NCI-H524 treated with DMSO at 0.1 percent for 48 hours (cell line): ENCODE measurements around the gene IQCF2.
"Not testable (repeated sequence)": the region's sequence is repeated elsewhere in the genome, so short reads cannot be mapped to it uniquely, and the experiment has no call there.

Experiments
- DNase-seq: peaks from one replicate; lab custom pipeline; 2025; lab: John Stamatoyannopoulos, UW

Gene IQCF2

DNA sequence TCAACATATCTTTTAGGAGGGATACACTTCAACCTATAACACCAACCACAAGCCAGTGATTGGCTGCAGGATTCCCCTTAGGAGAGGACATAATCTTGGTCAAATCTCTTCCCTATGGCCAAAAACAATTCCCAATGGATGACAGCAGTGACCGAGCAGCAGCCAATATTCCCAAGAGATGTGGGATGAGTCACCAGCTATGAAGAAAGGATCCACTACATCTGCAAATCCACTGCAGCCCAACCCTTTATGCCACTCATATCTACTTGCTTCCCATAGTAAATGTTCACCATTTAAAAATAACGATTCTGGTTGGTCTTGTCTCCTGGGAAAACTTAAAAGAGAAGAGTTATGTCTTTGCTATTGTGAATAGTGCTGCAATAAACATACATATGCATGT lies 18.5 kb downstream of the IQCF2 start:
- DNase-seq: no peak

DNA sequence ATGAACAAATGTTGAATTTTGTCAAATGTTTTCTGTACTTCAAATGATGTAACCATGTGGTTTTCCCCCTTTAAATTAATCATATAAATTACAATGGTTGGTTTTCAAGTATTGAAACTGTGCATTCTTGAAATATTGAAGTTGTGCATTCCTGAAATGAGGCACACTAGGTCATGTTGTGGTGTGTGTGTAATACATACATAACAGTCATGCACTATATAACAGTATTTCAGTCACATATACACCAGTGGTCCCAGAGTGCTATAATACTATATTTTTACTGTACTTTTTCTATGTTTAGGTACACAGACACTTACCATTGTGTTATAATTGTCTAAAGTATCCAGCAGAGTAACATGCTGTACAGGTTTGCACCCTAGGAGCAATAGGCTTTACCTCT lies 25.0 kb downstream of the IQCF2 start:
- DNase-seq: no peak

DNA sequence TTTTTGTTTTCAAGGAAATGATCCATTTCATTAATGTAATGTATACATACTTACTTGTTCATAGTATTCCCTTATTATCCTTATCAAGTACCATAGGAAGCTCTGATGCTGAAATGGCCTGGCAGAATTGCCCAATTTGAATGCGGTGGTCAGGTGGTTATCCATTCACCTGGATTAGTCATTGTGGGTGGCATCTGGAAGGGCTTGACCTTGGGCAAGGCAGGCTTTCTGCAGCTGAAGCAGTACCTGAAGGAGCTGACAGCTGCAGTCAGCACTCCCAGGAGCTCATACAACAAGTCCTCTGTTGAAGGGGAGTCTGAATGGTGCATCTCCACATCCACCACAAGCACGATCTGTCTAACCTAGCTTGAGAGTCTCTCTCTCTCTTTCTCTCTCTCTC lies 26.2 kb downstream of the IQCF2 start:
- DNase-seq: no peak

DNA sequence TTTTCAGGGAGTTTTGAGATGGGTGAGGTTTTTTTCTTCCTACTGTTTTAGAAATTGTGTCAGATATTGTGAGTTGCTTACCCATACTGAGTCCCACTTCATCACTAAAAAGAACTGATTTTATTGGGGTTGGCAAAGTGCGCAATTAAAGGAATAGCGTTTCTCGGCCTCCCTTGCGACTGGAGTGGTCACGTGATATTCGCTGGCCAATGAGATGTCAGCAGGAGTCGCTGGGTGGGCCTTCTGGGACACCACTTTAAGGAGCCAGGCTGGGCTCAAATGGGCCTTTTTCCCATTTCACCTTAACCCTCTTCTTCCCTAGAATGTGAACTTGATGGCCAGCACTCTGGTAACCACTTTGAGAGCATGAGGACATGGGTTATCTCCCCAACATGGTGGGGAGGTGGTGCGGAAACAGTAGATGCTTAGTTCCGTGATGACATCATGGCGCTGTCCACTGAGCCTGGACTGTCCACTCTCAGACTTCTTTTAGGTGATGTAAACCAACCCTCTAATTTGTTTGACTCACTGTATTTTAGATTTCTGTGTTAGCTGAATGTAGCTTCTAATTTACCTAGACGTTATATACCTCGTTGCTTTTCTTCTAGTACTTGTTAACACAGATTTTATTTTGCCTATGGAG lies 27.2 kb downstream of the IQCF2 start:
- no peak for DNase-seq

DNA sequence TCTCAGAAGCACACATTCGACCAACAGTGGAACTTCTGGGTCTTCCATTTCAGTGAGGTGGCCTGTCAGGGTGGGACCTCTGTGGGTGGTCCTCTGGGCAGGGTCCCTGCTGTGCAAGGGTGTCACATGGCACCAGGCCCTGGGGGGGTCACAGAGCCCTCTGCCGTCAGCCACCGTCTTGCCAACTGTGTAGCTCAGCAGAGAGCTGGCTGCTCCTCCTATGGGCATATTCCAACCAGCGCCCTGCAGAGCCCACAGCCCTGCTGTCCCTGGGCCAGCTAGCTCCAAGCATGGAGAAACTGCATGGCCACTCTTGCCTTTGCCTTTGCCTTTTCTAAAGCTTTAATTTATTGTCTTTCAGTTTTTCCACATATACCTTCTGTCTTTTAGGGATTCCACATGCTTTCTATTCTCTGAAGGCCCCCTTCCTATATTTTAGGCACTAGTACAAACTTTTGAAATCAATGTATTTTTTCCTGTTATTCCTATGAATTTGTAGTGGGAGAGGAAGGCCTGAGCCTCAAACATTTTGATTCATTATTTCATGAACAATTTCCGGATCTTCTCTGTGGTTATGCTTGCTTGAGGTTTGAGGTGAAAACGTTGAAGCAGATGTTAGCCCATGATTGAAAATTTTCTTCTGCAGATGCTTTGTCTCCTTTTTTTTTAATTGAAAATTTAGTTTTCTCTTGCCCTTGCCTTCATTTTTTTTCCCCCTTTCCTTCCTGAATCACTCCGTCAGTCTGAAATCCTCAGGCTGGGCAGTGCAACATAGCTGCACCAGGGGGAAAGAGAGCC lies 30.0 kb downstream of the IQCF2 start:
- no peak for DNase-seq

DNA sequence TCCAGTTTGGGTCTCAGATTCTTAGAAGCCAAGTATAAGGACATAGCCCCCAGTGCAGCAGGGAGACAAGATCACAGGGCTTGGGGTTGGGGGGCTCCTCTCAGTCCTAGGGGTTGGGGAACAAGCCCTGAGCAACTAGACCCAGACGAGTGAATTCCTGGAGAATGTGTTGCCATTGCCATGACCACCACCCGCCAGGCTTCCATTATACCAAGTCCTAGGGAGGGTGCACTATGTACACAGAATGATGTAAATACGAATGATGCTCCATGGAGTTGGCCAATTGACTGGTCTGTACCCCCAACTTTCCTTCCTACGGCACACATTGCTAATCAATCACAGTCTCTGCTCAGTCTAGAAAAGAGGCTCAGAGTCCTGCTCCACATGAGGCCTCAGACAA lies 33.0 kb downstream of the IQCF2 start:
- DNase-seq: no peak

DNA sequence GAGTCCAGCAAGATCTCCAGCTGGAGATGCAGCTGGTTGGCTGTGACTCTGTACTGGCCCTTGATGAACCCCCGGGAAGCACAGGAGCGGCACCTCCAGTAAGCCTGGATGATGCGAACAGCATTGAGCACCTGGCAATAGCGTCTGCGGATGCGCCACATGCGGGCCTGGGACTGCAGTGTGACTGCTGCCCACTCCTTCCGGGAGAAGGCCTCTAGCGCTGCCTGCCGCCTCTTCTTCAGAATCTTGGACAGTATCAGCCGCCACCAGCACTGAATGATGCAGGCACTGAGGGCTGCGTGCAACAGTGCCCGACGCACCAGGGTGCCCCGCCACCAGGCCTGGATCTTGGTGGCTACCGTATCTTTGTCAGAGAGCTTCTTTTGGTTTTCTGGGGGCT lies 33.5 kb downstream of the IQCF2 start:
- DNase-seq: no peak

DNA sequence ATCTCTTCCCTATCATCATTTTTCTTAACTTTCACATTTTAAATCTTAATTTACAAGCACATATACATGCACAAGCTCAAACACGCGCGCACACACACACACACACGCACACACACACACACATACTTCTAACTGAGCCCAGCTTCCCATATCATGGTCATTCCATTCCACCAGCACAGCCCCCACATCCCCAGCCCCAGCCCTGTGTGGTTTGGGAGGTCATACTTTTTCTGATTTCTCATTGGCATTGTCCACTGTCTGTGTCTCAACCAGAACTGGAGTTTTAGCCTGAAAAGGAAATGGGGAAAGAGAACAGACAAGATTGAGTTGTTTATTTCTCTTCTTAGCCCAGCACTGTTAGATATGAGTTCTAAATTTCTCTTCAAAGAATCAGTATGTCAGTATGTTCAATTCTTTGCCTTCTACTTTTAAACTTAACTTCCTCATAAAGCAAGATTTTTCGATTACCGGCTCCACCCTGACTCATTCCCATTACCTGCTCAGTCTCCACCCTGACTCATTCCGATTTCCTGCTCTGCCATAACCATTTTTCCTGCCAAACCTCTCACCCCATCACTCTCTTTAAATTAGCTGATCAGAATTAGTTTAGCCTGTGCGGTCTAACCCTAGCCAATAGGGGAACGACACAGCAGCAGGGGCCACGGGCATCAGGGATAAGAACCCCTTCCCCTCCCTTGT lies 35.3 kb downstream of the IQCF2 start:
- DNase-seq: no peak

DNA sequence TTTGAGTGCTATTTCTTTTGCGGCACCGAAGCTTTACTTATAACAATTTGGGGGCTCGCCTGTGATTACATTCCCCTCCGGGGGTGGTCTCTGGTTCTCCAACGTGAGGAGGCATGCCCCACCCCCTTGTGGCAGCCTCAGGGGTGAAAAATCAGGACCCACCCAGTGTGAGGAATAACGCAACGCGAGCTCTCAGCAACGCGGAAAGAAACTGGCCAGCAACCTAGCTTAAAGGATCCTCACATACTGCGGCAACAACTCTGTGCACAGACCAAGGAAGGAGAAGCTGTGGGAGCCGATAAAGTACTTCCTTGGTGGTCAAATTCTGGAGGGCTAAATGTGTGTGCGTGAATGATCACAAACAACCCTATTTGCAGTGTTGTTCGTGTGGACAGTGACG lies 36.0 kb downstream of the IQCF2 start:
- DNase-seq: no peak

DNA sequence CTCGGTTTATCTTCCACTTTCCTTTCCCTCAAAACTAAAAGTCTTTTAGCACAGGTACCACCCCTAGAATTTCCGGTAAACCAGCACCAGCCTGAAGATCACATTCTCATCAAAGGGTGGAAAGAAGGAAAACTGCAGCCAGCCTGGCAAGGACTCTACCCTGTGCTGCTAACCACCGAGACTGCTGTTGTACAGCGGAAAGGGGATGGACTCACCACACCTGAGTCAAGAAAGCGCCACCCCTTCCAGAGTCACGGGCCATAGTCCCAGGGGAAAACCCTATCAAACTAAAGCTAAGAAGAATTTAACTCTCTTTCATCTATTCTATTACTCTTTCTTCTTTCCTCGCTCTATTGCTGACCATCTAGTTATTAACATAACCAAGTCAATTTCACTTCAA lies 38.6 kb downstream of the IQCF2 start:
- DNase-seq: not testable (repeated sequence)

DNA sequence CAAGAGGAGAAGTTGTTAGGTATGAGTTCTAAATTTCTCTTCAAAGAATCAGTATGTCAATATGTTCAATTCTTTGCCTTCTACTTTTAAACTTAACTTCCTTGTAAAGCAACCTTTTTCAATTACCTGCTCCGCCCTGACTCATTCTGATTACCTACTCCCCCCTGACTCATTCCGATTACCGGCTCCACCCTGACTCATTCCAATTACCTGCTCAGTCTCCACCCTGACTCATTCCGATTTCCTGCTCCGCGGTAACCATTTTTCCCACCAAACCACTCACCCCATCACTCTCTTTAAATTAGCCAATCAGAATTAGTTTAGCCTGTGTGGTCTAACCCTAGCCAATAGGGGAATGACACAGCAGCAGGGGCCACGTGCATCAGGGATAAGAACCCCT lies 40.9 kb downstream of the IQCF2 start:
- not testable (repeated sequence) for DNase-seq

DNA sequence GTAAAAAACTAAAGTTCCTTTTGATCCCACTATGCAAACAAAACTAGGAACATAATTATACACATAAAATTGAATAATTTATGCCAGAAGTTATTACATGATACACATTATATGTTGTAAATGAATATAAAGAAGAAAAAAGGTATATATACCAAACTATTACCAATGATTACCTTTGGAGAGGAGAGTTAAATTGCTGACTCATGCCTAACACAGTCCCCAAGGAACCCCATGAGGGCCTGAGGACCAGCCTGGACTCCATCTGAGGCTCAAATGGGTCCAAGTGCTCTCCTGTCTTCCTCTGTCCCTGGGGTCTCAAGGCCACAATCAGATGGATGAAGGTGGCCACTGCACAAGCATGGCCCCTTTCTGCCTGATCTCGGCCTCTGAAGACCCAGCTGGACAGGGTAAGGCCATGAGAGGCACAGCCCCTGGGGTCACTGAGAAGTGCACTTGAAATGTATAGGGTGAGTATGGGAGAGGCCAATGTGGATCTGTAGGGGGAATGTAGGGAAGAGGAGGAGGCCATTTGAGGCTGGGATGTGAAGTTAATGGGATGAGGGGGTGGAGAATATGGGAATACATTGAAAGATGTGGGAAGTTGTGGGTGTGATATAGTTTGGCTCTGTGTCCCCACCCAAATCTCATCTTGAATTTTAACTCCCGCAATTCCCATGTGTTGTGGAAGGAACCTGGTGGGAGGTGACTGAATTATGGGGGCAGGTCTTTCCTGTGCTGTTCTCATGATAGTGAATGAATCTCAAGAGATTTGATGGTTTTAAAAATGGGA lies 42.8 kb downstream of the IQCF2 start:
- no peak for DNase-seq

DNA sequence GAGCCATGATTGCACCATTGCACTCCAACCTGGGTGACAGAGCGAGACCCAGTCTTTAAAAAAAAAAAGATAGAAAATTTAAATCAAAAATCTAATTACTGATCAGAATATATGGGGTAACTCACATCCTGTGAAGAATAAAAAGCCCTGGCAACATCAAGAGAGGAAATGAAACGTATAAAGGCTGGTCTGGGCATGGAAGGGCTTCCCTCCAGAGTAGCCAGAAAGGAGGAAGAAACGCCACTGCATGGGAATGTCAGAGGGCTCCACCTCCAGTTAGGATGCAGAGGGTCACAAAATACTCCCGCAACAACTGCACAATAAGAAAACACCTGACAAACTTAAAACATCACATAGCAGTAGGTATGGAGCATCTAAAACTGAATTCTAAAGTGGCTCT lies 46.6 kb downstream of the IQCF2 start:
- no peak for DNase-seq
